Stomach (tissue), 9 donors: ENCODE measurements around the gene ESYT3. TPM values are rescaled to one million over a fixed set of nuclear protein-coding genes. Genes with fewer than 3 reads are reported as not detected.

Experiments
- DNase-seq, 2 donors: peaks; one replicate each; pipeline versions ENCODE4 v3.0.0 to v3.0.0-alpha.2; 2013 to 2019
- H3K27ac ChIP-seq, 5 donors: fragments of 200-600 bp in 4 of 5; sonication (generic) in 4 of 5; one replicate each; pipeline ENCODE4 v1.5.1; 2013 to 2019; ENCODE audit warnings: mild to moderate bottlenecking in 1 of 5, moderate library complexity in 1 of 5
- H3K27me3 ChIP-seq, 3 donors: fragments of 200-600 bp; sonication (generic); one replicate each; pipeline ENCODE4 v1.5.1; 2017 to 2019; ENCODE audit warnings: mixed run types in 1 of 3
- H3K36me3 ChIP-seq, 4 donors: fragments of 200-600 bp; sonication (generic); 1 replicate in 3 of 4; 2 replicates in 1 of 4; pipeline ENCODE4 v1.5.1; 2016 to 2019
- H3K4me1 ChIP-seq, 4 donors: fragments of 200-600 bp; sonication (generic); one replicate each; pipeline ENCODE4 v1.5.1; 2016 to 2019
- H3K4me3 ChIP-seq, 4 donors: fragments of 200-600 bp; sonication (generic) in 3 of 4; one replicate each; pipeline ENCODE4 v1.5.1; 2016 to 2019; ENCODE audit warnings: mild to moderate bottlenecking in 1 of 4
- H3K9me3 ChIP-seq, 4 donors: fragments of 200-600 bp; sonication (generic); one replicate each; pipeline ENCODE4 v1.5.1; 2016 to 2019
- EP300 ChIP-seq: sonication (generic); formaldehyde crosslinking; IDR thresholded peaks from one replicate; pipeline ENCODE4 v1.6.1; 2017; ENCODE audit warnings: antibody characterized with exemption
- POLR2A ChIP-seq, 4 donors: fragments of 450-650 bp; IDR thresholded peaks; one replicate each; pipeline ENCODE4 v1.6.1; 2016; ENCODE audit warnings: antibody characterized with exemption in 4 of 4, control low read depth in 2 of 4, mild to moderate bottlenecking in 1 of 4, moderate library complexity in 1 of 4
- POLR2AphosphoS5 ChIP-seq, 3 donors: sonication (generic); formaldehyde crosslinking; IDR thresholded peaks; one replicate each; pipeline ENCODE4 v1.6.1; 2016; ENCODE audit warnings: antibody characterized with exemption in 3 of 3
- WGBS, 5 donors: extraction: QIAGEN DNeasy Blood & Tissue Kit in 3 of 5; methylation state at CpG; one replicate each; pipeline versions ENCODE4 v1.1.5 to v1.1.7; 2013 to 2018; 5-methylcytosine and 5-hydroxymethylcytosine counted together
- intact Hi-C: fragments of 100-400 bp; cut with DNase I; formaldehyde crosslinking; loops from one replicate; pipeline ENCODE4 v1.15.1; 2023; ENCODE audit warnings: low total_unique reads
- polyA plus RNA-seq, 3 donors: library from polyadenylated mRNA; stranded (reverse); fragments of 200-250 nt; gene quantifications; one replicate each; pipeline ENCODE4 v1.2.3, GENCODE V29; 2013
- total RNA-seq, 5 donors: library from RNA; depleted of rRNA; stranded (reverse); fragments of >200 nt; gene quantifications; one replicate each; pipeline versions ENCODE4 v1.1.0 to v1.2.3, GENCODE V29; 2014 to 2016
- TF ChIP-seq, protein P1 (sequence below), 7 experiments: fragments of 450-650 bp in 4 of 7; fragments of 200-600 bp in 3 of 7; sonication (generic) in 3 of 7; IDR thresholded peaks; one replicate each; pipeline ENCODE4 v1.5.1; 2016 to 2019; ENCODE audit warnings: antibody characterized with exemption in 7 of 7, control low read depth in 2 of 7, mild to moderate bottlenecking in 1 of 7
- donor health status: healthy with polysubstance abuse.
- donor health status: Bipolar disorder and iron deficiency.
- donor health status: healthy.

ESYT3 gene
- total and polyA plus RNA-seq, 8 donors, result 0.44 to 7.1 (median 2.8) TPM; not detected in 1

- TF ChIP-seq, protein P1, sequence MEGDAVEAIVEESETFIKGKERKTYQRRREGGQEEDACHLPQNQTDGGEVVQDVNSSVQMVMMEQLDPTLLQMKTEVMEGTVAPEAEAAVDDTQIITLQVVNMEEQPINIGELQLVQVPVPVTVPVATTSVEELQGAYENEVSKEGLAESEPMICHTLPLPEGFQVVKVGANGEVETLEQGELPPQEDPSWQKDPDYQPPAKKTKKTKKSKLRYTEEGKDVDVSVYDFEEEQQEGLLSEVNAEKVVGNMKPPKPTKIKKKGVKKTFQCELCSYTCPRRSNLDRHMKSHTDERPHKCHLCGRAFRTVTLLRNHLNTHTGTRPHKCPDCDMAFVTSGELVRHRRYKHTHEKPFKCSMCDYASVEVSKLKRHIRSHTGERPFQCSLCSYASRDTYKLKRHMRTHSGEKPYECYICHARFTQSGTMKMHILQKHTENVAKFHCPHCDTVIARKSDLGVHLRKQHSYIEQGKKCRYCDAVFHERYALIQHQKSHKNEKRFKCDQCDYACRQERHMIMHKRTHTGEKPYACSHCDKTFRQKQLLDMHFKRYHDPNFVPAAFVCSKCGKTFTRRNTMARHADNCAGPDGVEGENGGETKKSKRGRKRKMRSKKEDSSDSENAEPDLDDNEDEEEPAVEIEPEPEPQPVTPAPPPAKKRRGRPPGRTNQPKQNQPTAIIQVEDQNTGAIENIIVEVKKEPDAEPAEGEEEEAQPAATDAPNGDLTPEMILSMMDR (IDR thresholded peaks at IDR 0.05), result no peak
- no peak for TF ChIP-seq EP300
- TF ChIP-seq POLR2AphosphoS5 (IDR thresholded peaks at IDR 0.05), result no peak
- no peak for TF ChIP-seq POLR2A (IDR thresholded peaks at IDR 0.05)
- H3K27ac ChIP-seq, result no peak overlapping the region
- DNase-seq, result no peak
- intact Hi-C loops, result no loop called here
- H3K36me3 ChIP-seq, result peaks cover 3 to 36% (median 30%) of the 10 kb centered on the region in 4 donors
- no peaks in the 10 kb centered on the region for H3K27me3 ChIP-seq
- no peaks in the 10 kb centered on the region for H3K4me1 ChIP-seq
- 88 to 90% (median 89%) methylated on average over 14 of the region's 14 CpGs for WGBS, 5 donors
- no peaks in the 10 kb centered on the region for H3K9me3 ChIP-seq
- no peak overlapping the region for H3K4me3 ChIP-seq
Observed at GRCh38 chr3:138396752-138397410, 37.5 kb upstream of the ESYT3 start.

GRCh38 chr3:138397983-138398382 lies 36.4 kb upstream of the ESYT3 start:
- TF ChIP-seq, protein P1 (IDR thresholded peaks at IDR 0.05), result no peak
- TF ChIP-seq POLR2A (IDR thresholded peaks at IDR 0.05), result no peak
- TF ChIP-seq POLR2AphosphoS5 (IDR thresholded peaks at IDR 0.05), result no peak
- no peak for TF ChIP-seq EP300
- Histone ChIP-seq H3K27ac (no peak overlapping the region), H3K4me3 (no peak overlapping the region), H3K27me3 (no peaks in the 10 kb centered on the region), H3K36me3 (peaks cover 11 to 46% (median 39%) of the 10 kb centered on the region in 4 donors), H3K9me3 (no peaks in the 10 kb centered on the region), H3K4me1 (no peaks in the 10 kb centered on the region)
- WGBS, 5 donors, result 85 to 90% (median 88%) methylated on average over 4 of the region's 4 CpGs
- no peak for DNase-seq
- intact Hi-C loops, result no loop called here

GRCh38 chr3:138398791-138399575 lies 35.4 kb upstream of the ESYT3 start:
- WGBS, 5 donors, result 72 to 80% (median 79%) methylated on average over 11 of the region's 11 CpGs
- intact Hi-C loops, result no loop called here
- no peak overlapping the region for H3K27ac ChIP-seq
- TF ChIP-seq, protein P1 (IDR thresholded peaks at IDR 0.05), result no peak
- TF ChIP-seq POLR2A (IDR thresholded peaks at IDR 0.05) (no peak), EP300 (no peak), POLR2AphosphoS5 (IDR thresholded peaks at IDR 0.05) (no peak)
- no peak for DNase-seq
- no peaks in the 10 kb centered on the region for H3K27me3 ChIP-seq
- no peaks in the 10 kb centered on the region for H3K4me1 ChIP-seq
- no peaks in the 10 kb centered on the region for H3K9me3 ChIP-seq
- H3K4me3 ChIP-seq, result no peak overlapping the region
- H3K36me3 ChIP-seq, result peaks cover 12 to 56% (median 48%) of the 10 kb centered on the region in 4 donors

DNA sequence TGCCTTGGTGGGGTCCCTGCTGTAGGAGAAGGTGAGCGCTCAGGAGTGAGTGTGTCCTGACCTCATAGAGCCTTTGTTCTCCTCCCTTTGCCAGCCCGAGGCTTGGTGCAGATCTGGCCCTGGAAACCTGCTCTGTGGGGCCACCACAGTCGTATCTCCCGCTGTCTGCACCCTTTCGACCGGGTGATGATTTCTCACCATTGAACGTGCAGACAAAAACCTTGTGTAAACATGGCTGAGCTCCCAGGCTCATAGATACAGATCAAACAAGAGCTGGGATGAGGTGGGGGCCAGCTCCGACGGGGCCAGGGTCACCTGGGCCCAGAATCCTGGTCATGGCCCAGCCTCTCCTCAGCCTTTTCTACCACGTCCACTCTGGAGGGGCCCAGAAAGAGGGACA lies 34.6 kb upstream of the ESYT3 start:
- Histone ChIP-seq H3K4me1 (no peaks in the 10 kb centered on the region), H3K27ac (no peak overlapping the region), H3K27me3 (no peaks in the 10 kb centered on the region), H3K9me3 (no peaks in the 10 kb centered on the region), H3K4me3 (no peak overlapping the region), H3K36me3 (peaks cover 15 to 64% (median 56%) of the 10 kb centered on the region in 4 donors)
- no peak for TF ChIP-seq POLR2AphosphoS5 (IDR thresholded peaks at IDR 0.05)
- no peak for DNase-seq
- WGBS, 5 donors, result 64 to 82% (median 67%) methylated on average over 10 of the region's 10 CpGs
- intact Hi-C loops, result no loop called here
